HL-60 (cell line): Measurements from ENCODE around the gene ULK1.

Source experiments
- POLR2AphosphoS5 ChIP-seq: IDR thresholded peaks from 2 replicates; pipeline ENCODE4 v1.6.1; 2012; ENCODE audit warnings: low read depth
- REST ChIP-seq: IDR thresholded peaks from 2 replicates; pipeline ENCODE4 v1.6.1; 2012; ENCODE audit warnings: low read depth; ENCODE audit not compliant: insufficient replicate concordance
- TF ChIP-seq, protein P1 (sequence below): IDR thresholded peaks from one replicate; pipeline ENCODE4 v1.5.1; 2011; ENCODE audit warnings: low read length, control low read depth, inconsistent platforms; ENCODE audit not compliant: insufficient read depth

DNA sequence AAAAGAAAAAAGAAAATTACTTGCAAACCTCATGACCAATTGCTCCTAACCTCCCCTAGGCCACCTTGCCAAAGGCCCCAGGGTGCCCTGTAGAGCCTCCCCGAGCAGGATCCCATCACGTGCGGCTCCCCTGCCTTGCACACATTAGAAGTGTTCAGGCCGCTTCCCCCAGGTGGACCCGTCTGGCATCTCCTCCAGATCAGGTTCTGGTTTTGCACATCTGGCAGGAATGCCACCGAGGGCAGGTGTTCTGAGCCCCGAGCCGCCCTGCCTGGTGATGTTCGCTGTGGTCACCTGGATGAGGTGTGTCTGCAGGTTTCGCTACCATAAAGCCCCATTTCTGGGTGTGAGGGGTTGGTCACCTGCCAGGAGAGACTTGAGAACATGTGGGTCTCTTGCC, 47.0 kb upstream of the ULK1 start:
- no peak for TF ChIP-seq REST
- TF ChIP-seq, protein P1, sequence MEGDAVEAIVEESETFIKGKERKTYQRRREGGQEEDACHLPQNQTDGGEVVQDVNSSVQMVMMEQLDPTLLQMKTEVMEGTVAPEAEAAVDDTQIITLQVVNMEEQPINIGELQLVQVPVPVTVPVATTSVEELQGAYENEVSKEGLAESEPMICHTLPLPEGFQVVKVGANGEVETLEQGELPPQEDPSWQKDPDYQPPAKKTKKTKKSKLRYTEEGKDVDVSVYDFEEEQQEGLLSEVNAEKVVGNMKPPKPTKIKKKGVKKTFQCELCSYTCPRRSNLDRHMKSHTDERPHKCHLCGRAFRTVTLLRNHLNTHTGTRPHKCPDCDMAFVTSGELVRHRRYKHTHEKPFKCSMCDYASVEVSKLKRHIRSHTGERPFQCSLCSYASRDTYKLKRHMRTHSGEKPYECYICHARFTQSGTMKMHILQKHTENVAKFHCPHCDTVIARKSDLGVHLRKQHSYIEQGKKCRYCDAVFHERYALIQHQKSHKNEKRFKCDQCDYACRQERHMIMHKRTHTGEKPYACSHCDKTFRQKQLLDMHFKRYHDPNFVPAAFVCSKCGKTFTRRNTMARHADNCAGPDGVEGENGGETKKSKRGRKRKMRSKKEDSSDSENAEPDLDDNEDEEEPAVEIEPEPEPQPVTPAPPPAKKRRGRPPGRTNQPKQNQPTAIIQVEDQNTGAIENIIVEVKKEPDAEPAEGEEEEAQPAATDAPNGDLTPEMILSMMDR = no peak
- no peak for TF ChIP-seq POLR2AphosphoS5
